Measurements from ENCODE around the gene MT1H.
A peak's percentile ranks its signal among the peaks of the same experiment; 100 is the strongest.
"Not testable (repeated sequence)": the region's sequence is repeated elsewhere in the genome, so short reads cannot be mapped to it uniquely, and the experiment has no call there.

Gene MT1H

GRCh38 chr16:56665286-56666261 lies 4.0 kb upstream of the MT1H start:
- not testable (repeated sequence) for DNase-seq

GRCh38 chr16:56667581-56668571 lies 1.7 kb upstream of the MT1H start, which contains the start of gene MT1G:
Gene MT1G, minus strand, starts transcription at chr16:56668065. Its CDS starts 72 bp downstream, at chr16:56667993.
- DNase-seq, result peak; percentile 91

GRCh38 chr16:56669840-56670619 lies 416 bp downstream of the MT1H start:
- DNase-seq, result no peak

GRCh38 chr16:56670620-56670934 lies 963 bp downstream of the MT1H start:
- DNase-seq, result no peak

GRCh38 chr16:56671691-56672090 lies 2.1 kb downstream of the MT1H start:
- not testable (repeated sequence) for DNase-seq

GRCh38 chr16:56672171-56672570 lies 2.6 kb downstream of the MT1H start:
- DNase-seq, result not testable (repeated sequence)

GRCh38 chr16:56672761-56673536 lies 3.3 kb downstream of the MT1H start:
- DNase-seq, result no peak

GRCh38 chr16:56673921-56674320 lies 4.3 kb downstream of the MT1H start:
- peak; percentile 75 for DNase-seq

- DNase-seq, result not testable (repeated sequence)
These were observed 5.0 kb downstream of the MT1H start for GRCh38 chr16:56674570-56674969.

- no peak for DNase-seq
These were observed 6.1 kb downstream of the MT1H start for GRCh38 chr16:56675685-56676210.

- no peak for DNase-seq
These were observed 7.9 kb downstream of the MT1H start for GRCh38 chr16:56677474-56677873.

GRCh38 chr16:56679078-56679730 lies 9.6 kb downstream of the MT1H start:
- DNase-seq, result no peak

GRCh38 chr16:56679818-56680217 lies 10.2 kb downstream of the MT1H start:
- DNase-seq, result no peak

GRCh38 chr16:56681939-56682702 lies 12.5 kb downstream of the MT1H start, which contains the start of gene MT1X:
Gene MT1X, plus strand, starts transcription at chr16:56682470. Its CDS starts 71 bp downstream, at chr16:56682541.
- peak; percentile 97 for DNase-seq

- peak; percentile 47 for DNase-seq
These were observed 13.2 kb downstream of the MT1H start for GRCh38 chr16:56682703-56683397.

- peak; percentile 62 for DNase-seq
These were observed 14.0 kb downstream of the MT1H start for GRCh38 chr16:56683424-56684172.

- no peak for DNase-seq
These were observed 14.8 kb downstream of the MT1H start for GRCh38 chr16:56684256-56684925.
